Peyer's patch (tissue), 4 donors: ENCODE data around the gene KRTAP10-12. TPM values are rescaled to one million over a fixed set of nuclear protein-coding genes. Genes with fewer than 3 reads are reported as not detected.
A peak's percentile ranks its signal among the peaks of the same experiment; 100 is the strongest.

Source experiments
- DNase-seq, 3 donors: peaks; one replicate each; pipeline ENCODE4 v3.0.0-alpha.2; 2017 to 2019
- H3K27ac ChIP-seq, 4 donors: fragments of 200-600 bp; sonication (generic); one replicate each; pipeline ENCODE4 v1.5.1; 2016 to 2019
- H3K27me3 ChIP-seq, 2 donors: fragments of 200-600 bp; sonication (generic); one replicate each; pipeline ENCODE4 v1.5.1; 2019
- H3K36me3 ChIP-seq, 3 donors: fragments of 200-600 bp; sonication (generic); one replicate each; pipeline ENCODE4 v1.5.1; 2016 to 2019
- H3K4me1 ChIP-seq, 4 donors: fragments of 200-600 bp; sonication (generic); one replicate each; pipeline ENCODE4 v1.5.1; 2016 to 2019
- H3K4me3 ChIP-seq, 4 donors: fragments of 200-600 bp; sonication (generic); 1 replicate in 3 of 4; 2 replicates in 1 of 4; pipeline ENCODE4 v1.5.1; 2016 to 2019; ENCODE audit warnings: mild to moderate bottlenecking in 1 of 4
- H3K9me3 ChIP-seq, 4 donors: fragments of 200-600 bp; sonication (generic); one replicate each; pipeline ENCODE4 v1.5.1; 2016 to 2019; ENCODE audit warnings: mild to moderate bottlenecking in 1 of 4
- CTCF ChIP-seq, 6 experiments: fragments of 450-650 bp in 4 of 6; fragments of 200-600 bp in 2 of 6; sonication (generic) in 1 of 6; IDR thresholded peaks; one replicate each; pipeline ENCODE4 v1.5.1; 2017 to 2019; ENCODE audit warnings: antibody characterized with exemption in 6 of 6, mild to moderate bottlenecking in 3 of 6, moderate library complexity in 1 of 6
- POLR2A ChIP-seq, 2 donors: fragments of 450-650 bp; IDR thresholded peaks; one replicate each; pipeline ENCODE4 v1.5.1; 2017; ENCODE audit warnings: antibody characterized with exemption in 2 of 2, mild to moderate bottlenecking in 2 of 2, moderate library complexity in 2 of 2
- small RNA-seq, 2 donors: library from RNA; depleted of rRNA; stranded (forward); fragments of <200 nt; gene quantifications; one replicate each; pipeline ENCODE3, GENCODE V24; 2016
- total RNA-seq, 4 donors: library from RNA; depleted of rRNA; stranded (reverse); fragments of >200 nt; gene quantifications; one replicate each; pipeline ENCODE4 v1.1.0, GENCODE V29; 2016

Gene KRTAP10-12
- total RNA-seq, 4 donors from 2014 or later, result not detected

GRCh38 chr21:44740742-44741141 is 43.8 kb downstream of the KRTAP10-12 start:
- Histone ChIP-seq H3K27ac (no peak overlapping the region), H3K9me3 (no peaks in the 10 kb centered on the region), H3K4me3 (no peak overlapping the region), H3K4me1 (no peaks in the 10 kb centered on the region), H3K36me3 (no peaks in the 10 kb centered on the region), H3K27me3 (no peaks in the 10 kb centered on the region)
- TF ChIP-seq POLR2A (IDR thresholded peaks at IDR 0.05) (no peak), CTCF (IDR thresholded peaks at IDR 0.05) (no peak)
- DNase-seq, result peak in 1 of 3 donors; percentile 11

- DNase-seq, result peak in 1 of 3 donors; percentile 10
- Histone ChIP-seq H3K4me3 (no peak overlapping the region), H3K36me3 (no peaks in the 10 kb centered on the region), H3K27ac (no peak overlapping the region), H3K4me1 (no peaks in the 10 kb centered on the region), H3K27me3 (no peaks in the 10 kb centered on the region), H3K9me3 (no peaks in the 10 kb centered on the region)
- TF ChIP-seq POLR2A (IDR thresholded peaks at IDR 0.05), result no peak
- TF ChIP-seq CTCF (IDR thresholded peaks at IDR 0.05), result no peak
These were observed 44.9 kb downstream of the KRTAP10-12 start for GRCh38 chr21:44741921-44742320.

GRCh38 chr21:44742418-44743153 is 45.6 kb downstream of the KRTAP10-12 start:
- H3K36me3 ChIP-seq, result no peaks in the 10 kb centered on the region
- no peak overlapping the region for H3K4me3 ChIP-seq
- H3K27me3 ChIP-seq, result no peaks in the 10 kb centered on the region
- DNase-seq, result peak in 1 of 3 donors; percentile 8
- no peaks in the 10 kb centered on the region for H3K9me3 ChIP-seq
- H3K27ac ChIP-seq, result no peak overlapping the region
- TF ChIP-seq CTCF (IDR thresholded peaks at IDR 0.05) (peak in 4 of 6 experiments; percentile 17 to 44 (median 41)), POLR2A (IDR thresholded peaks at IDR 0.05) (no peak)
- no peaks in the 10 kb centered on the region for H3K4me1 ChIP-seq

Small RNAs within 50 kb of the gene (small RNA-seq; reads per million reads assigned to genes)
- 0 reads per million in 2 donors for gene KRTAP12-6P

Other genes starting within 250 kb of the KRTAP10-12 start
- gene LRRC3, start 241.7 kb upstream of the KRTAP10-12 start, total RNA-seq, result 1 to 10 TPM; 1.7 to 6.6 (median 2.2) TPM
- gene KRTAP10-1, start 157.0 kb upstream of the KRTAP10-12 start, total RNA-seq, result not detected
- not detected for gene KRTAP10-2, start 145.7 kb upstream of the KRTAP10-12 start, total RNA-seq
- gene KRTAP10-3, start 138.4 kb upstream of the KRTAP10-12 start, total RNA-seq, result not detected
- gene KRTAP10-4, start 123.4 kb upstream of the KRTAP10-12 start, total RNA-seq, result not detected
- gene KRTAP10-5, start 116.6 kb upstream of the KRTAP10-12 start, total RNA-seq, result not detected
- gene KRTAP10-6, start 104.7 kb upstream of the KRTAP10-12 start, total RNA-seq, result not detected
- not detected for gene KRTAP10-7, start 96.6 kb upstream of the KRTAP10-12 start, total RNA-seq
- gene KRTAP10-8, start 85.1 kb upstream of the KRTAP10-12 start, total RNA-seq, result not detected
- gene KRTAP10-9, start 70.1 kb upstream of the KRTAP10-12 start, total RNA-seq, result not detected
- not detected for gene KRTAP10-10, start 59.8 kb upstream of the KRTAP10-12 start, total RNA-seq
- not detected for gene KRTAP10-11, start 50.8 kb upstream of the KRTAP10-12 start, total RNA-seq
- not detected for gene KRTAP12-4, start 42.5 kb upstream of the KRTAP10-12 start, total RNA-seq
- gene KRTAP12-3, start 39.2 kb upstream of the KRTAP10-12 start, total RNA-seq, result not detected
- not detected for gene KRTAP12-2, start 30.2 kb upstream of the KRTAP10-12 start, total RNA-seq
- gene KRTAP12-1, start 15.0 kb upstream of the KRTAP10-12 start, total RNA-seq, result not detected
- under 1 TPM in 1 of 4 donors, not detected in 3; 0.47 TPM for gene TSPEAR, start 14.4 kb downstream of the KRTAP10-12 start, total RNA-seq
- gene UBE2G2, start 104.6 kb downstream of the KRTAP10-12 start, total RNA-seq, result 100 to 1,000 TPM in 2 of 4 donors, 10 to 100 TPM in 2; 68.8 to 116 (median 95.1) TPM
- gene SUMO3, start 120.9 kb downstream of the KRTAP10-12 start, total RNA-seq, result 10 to 100 TPM; 42.6 to 57.6 (median 49.8) TPM
- gene PTTG1IP, start 176.5 kb downstream of the KRTAP10-12 start, total RNA-seq, result 100 to 1,000 TPM in 3 of 4 donors, 10 to 100 TPM in 1; 69.3 to 495 (median 390) TPM
- 10 to 100 TPM in 3 of 4 donors, 1 to 10 TPM in 1; 9.3 to 58.6 (median 16.4) TPM for gene ITGB2, start 223.7 kb downstream of the KRTAP10-12 start, total RNA-seq
- 10 to 100 TPM in 1 of 4 donors, 1 to 10 TPM in 2, not detected in 1; 7.8 to 10.5 (median 10.0) TPM for gene SLX9, start 242.9 kb downstream of the KRTAP10-12 start, total RNA-seq